SK-N-SH treated with all-trans-retinoic acid at 6 μM for 48 hours (cell line): ENCODE results near the gene CERK.
"Not testable (repeated sequence)": the region's sequence is repeated elsewhere in the genome, so short reads cannot be mapped to it uniquely, and the experiment has no call there.

Experiments
- ATAC-seq: fragments of 200-7000 bp; cut with Tn5 transposase; 3 replicates; pipeline ENCODE4 v1.9.1; 2020; ENCODE audit warnings: mild to moderate bottlenecking, moderate library complexity
- ARNTL ChIP-seq: fragments of 450-650 bp; formaldehyde crosslinking; IDR thresholded peaks from 2 replicates; pipeline ENCODE4 v1.5.0; 2020; ENCODE audit warnings: low read depth, mild to moderate bottlenecking, moderate library complexity, borderline replicate concordance
- BACH2 ChIP-seq: fragments of 250-450 bp; sonication (Bioruptor Pico); IDR thresholded peaks from 2 replicates; pipeline ENCODE4 v1.9.0; 2021; ENCODE audit warnings: mild to moderate bottlenecking, borderline replicate concordance
- CSDC2 ChIP-seq: fragments of 250-450 bp; sonication (Bioruptor Pico); IDR thresholded peaks from 2 replicates; pipeline ENCODE4 v1.5.0; 2020; ENCODE audit warnings: mild to moderate bottlenecking, moderate library complexity
- ESRRG ChIP-seq: fragments of 250-450 bp; sonication (Bioruptor Pico); IDR thresholded peaks from 2 replicates; pipeline ENCODE4 v1.6.1; 2021; ENCODE audit warnings: mild to moderate bottlenecking
- OSR1 ChIP-seq: fragments of 250-450 bp; sonication (Bioruptor Pico); IDR thresholded peaks from 2 replicates; pipeline ENCODE4 v1.8.0; 2022; ENCODE audit warnings: moderate library complexity, mild to moderate bottlenecking, inconsistent platforms
- POU6F1 ChIP-seq: fragments of 250-450 bp; sonication (Bioruptor Pico); IDR thresholded peaks from 2 replicates; pipeline ENCODE4 v1.8.0; 2021; ENCODE audit warnings: low read depth, mild to moderate bottlenecking, moderate library complexity, borderline replicate concordance
- PPARA ChIP-seq: fragments of 250-450 bp; sonication (Bioruptor Pico); IDR thresholded peaks from 2 replicates; pipeline ENCODE4 v1.5.0; 2020; ENCODE audit warnings: mild to moderate bottlenecking, borderline replicate concordance
- RARB ChIP-seq: fragments of 250-450 bp; sonication (Bioruptor Pico); IDR thresholded peaks from 2 replicates; pipeline ENCODE4 v1.8.0; 2021; ENCODE audit warnings: mild to moderate bottlenecking, moderate library complexity
- SNAI2 ChIP-seq: fragments of 250-450 bp; sonication (Bioruptor Pico); IDR thresholded peaks from 2 replicates; pipeline ENCODE4 v1.5.0; 2020; ENCODE audit warnings: mild to moderate bottlenecking, moderate library complexity
- TCF4 ChIP-seq: fragments of 250-450 bp; sonication (Bioruptor Pico); IDR thresholded peaks from 2 replicates; pipeline ENCODE4 v1.8.0; 2021; ENCODE audit warnings: mild to moderate bottlenecking, moderate library complexity, borderline replicate concordance
- ZC3H10 ChIP-seq: fragments of 250-450 bp; sonication (Bioruptor Pico); IDR thresholded peaks from 2 replicates; pipeline ENCODE4 v1.5.1; 2021; ENCODE audit warnings: mild to moderate bottlenecking, moderate library complexity
- ZFP3 ChIP-seq: fragments of 250-450 bp; sonication (Bioruptor Pico); IDR thresholded peaks from 2 replicates; pipeline ENCODE4 v1.5.0; 2020; ENCODE audit warnings: mild to moderate bottlenecking, moderate library complexity
- ZNF565 ChIP-seq: fragments of 450-650 bp; formaldehyde crosslinking; conservative IDR thresholded peaks from 2 replicates; pipeline ENCODE4 v1.5.0; 2020; ENCODE audit warnings: low read depth, mild to moderate bottlenecking, moderate library complexity
- ZNF70 ChIP-seq: fragments of 450-650 bp; formaldehyde crosslinking; IDR thresholded peaks from 2 replicates; pipeline ENCODE4 v1.5.0; 2020; ENCODE audit warnings: mild to moderate bottlenecking, moderate library complexity
- ZNF8 ChIP-seq: fragments of 450-650 bp; formaldehyde crosslinking; IDR thresholded peaks from 2 replicates; pipeline ENCODE4 v1.5.0; 2020; ENCODE audit warnings: mild to moderate bottlenecking, moderate library complexity
- TF ChIP-seq, protein P1 (sequence below): fragments of 250-450 bp; sonication (Bioruptor Pico); IDR thresholded peaks from 2 replicates; pipeline ENCODE4 v1.8.0; 2020; ENCODE audit warnings: mild to moderate bottlenecking, moderate library complexity, borderline replicate concordance
- TF ChIP-seq, protein P2 (sequence below): fragments of 250-450 bp; sonication (Bioruptor Pico); IDR thresholded peaks from 2 replicates; pipeline ENCODE4 v1.5.1; 2021; ENCODE audit warnings: mild to moderate bottlenecking, moderate library complexity
- TF ChIP-seq, protein P3 (sequence below): fragments of 250-450 bp; sonication (Bioruptor Pico); IDR thresholded peaks from 2 replicates; pipeline ENCODE4 v1.5.0; 2020; ENCODE audit warnings: mild to moderate bottlenecking, moderate library complexity
- TF ChIP-seq, protein P4 (sequence below): fragments of 250-450 bp; sonication (Bioruptor Pico); IDR thresholded peaks from 2 replicates; pipeline ENCODE4 v1.5.1; 2020; ENCODE audit warnings: low read depth, mild to moderate bottlenecking, moderate library complexity

Gene CERK

GRCh38 chr22:46737976-46738646 lies at the start of gene CERK:
CERK (minus strand) TSS chr22:46738252; CDS start chr22:46738148, 104 bp downstream.
- TF ChIP-seq ESRRG (CRISPR knock-in tag), result no peak
- TF ChIP-seq TCF4, result no peak
- TF ChIP-seq ZNF8 (CRISPR knock-in tag), result no peak
- TF ChIP-seq ZNF565 (CRISPR knock-in tag), result no peak
- no peak for TF ChIP-seq ZFP3 (CRISPR knock-in tag)
- ATAC-seq, result peak; percentile 64

DNA sequence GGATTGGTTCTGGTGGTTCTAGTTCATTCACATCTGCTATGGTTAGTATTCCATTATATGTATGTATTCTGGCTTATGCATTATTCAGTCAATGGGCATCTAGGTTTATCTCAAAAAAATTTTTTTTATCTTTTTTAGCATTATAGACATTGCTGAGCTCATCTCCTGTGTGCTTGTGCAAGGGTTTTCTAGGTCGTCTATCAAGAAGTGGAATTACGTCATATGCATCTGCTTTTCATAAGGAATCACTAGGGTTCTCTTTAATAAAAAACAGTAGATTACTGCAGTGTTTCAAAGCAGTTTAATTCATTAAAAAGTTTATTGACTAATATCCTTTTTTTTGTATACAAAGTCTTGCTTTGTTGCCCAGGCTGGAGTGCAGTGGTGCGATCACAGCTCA lies 45.7 kb upstream of the CERK start:
- no peak for ATAC-seq
- TF ChIP-seq SNAI2 (CRISPR knock-in tag), result no peak
- TF ChIP-seq PPARA (CRISPR knock-in tag), result no peak
- no peak for TF ChIP-seq RARB (CRISPR knock-in tag)
- TF ChIP-seq, protein P1, sequence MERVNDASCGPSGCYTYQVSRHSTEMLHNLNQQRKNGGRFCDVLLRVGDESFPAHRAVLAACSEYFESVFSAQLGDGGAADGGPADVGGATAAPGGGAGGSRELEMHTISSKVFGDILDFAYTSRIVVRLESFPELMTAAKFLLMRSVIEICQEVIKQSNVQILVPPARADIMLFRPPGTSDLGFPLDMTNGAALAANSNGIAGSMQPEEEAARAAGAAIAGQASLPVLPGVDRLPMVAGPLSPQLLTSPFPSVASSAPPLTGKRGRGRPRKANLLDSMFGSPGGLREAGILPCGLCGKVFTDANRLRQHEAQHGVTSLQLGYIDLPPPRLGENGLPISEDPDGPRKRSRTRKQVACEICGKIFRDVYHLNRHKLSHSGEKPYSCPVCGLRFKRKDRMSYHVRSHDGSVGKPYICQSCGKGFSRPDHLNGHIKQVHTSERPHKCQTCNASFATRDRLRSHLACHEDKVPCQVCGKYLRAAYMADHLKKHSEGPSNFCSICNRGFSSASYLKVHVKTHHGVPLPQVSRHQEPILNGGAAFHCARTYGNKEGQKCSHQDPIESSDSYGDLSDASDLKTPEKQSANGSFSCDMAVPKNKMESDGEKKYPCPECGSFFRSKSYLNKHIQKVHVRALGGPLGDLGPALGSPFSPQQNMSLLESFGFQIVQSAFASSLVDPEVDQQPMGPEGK (CRISPR knock-in tag), result no peak
- TF ChIP-seq POU6F1 (CRISPR knock-in tag), result no peak
- no peak for TF ChIP-seq BACH2
- TF ChIP-seq, all 23 proteins: peak for 0

DNA sequence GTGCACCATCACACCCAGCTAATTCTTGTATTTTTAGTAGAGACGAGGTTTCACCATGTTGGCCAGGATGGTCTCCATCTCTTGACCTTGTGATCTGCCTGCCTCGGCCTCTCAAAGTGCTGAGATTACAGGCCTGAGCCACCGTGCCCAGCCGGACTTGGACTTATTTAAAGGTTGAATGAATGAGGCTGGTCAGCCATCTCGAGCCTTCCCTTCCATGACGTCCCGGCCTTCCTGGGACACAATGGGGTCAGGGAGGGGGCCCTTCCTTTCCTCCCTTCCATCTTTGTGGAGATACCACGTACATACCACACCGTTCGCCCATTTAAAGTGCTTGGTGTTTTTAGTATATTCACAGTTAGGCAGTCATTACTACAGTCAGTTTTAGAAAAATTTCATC lies 44.1 kb upstream of the CERK start:
- ATAC-seq, result not testable (repeated sequence)

- no peak for TF ChIP-seq SNAI2 (CRISPR knock-in tag)
- TF ChIP-seq, protein P2, sequence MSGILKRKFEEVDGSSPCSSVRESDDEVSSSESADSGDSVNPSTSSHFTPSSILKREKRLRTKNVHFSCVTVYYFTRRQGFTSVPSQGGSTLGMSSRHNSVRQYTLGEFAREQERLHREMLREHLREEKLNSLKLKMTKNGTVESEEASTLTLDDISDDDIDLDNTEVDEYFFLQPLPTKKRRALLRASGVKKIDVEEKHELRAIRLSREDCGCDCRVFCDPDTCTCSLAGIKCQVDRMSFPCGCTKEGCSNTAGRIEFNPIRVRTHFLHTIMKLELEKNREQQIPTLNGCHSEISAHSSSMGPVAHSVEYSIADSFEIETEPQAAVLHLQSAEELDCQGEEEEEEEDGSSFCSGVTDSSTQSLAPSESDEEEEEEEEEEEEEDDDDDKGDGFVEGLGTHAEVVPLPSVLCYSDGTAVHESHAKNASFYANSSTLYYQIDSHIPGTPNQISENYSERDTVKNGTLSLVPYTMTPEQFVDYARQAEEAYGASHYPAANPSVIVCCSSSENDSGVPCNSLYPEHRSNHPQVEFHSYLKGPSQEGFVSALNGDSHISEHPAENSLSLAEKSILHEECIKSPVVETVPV (CRISPR knock-in tag), result no peak
- no peak for TF ChIP-seq PPARA (CRISPR knock-in tag)
- TF ChIP-seq TCF4, result no peak
- TF ChIP-seq, protein P3, sequence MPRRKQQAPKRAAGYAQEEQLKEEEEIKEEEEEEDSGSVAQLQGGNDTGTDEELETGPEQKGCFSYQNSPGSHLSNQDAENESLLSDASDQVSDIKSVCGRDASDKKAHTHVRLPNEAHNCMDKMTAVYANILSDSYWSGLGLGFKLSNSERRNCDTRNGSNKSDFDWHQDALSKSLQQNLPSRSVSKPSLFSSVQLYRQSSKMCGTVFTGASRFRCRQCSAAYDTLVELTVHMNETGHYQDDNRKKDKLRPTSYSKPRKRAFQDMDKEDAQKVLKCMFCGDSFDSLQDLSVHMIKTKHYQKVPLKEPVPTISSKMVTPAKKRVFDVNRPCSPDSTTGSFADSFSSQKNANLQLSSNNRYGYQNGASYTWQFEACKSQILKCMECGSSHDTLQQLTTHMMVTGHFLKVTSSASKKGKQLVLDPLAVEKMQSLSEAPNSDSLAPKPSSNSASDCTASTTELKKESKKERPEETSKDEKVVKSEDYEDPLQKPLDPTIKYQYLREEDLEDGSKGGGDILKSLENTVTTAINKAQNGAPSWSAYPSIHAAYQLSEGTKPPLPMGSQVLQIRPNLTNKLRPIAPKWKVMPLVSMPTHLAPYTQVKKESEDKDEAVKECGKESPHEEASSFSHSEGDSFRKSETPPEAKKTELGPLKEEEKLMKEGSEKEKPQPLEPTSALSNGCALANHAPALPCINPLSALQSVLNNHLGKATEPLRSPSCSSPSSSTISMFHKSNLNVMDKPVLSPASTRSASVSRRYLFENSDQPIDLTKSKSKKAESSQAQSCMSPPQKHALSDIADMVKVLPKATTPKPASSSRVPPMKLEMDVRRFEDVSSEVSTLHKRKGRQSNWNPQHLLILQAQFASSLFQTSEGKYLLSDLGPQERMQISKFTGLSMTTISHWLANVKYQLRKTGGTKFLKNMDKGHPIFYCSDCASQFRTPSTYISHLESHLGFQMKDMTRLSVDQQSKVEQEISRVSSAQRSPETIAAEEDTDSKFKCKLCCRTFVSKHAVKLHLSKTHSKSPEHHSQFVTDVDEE (CRISPR knock-in tag), result no peak
- TF ChIP-seq ESRRG (CRISPR knock-in tag), result no peak
- no peak for TF ChIP-seq ZNF70
- no peak for TF ChIP-seq BACH2
- no peak for TF ChIP-seq POU6F1 (CRISPR knock-in tag)
- TF ChIP-seq, protein P1 (CRISPR knock-in tag), result no peak
- TF ChIP-seq ZC3H10 (CRISPR knock-in tag), result no peak
- TF ChIP-seq, protein P4, sequence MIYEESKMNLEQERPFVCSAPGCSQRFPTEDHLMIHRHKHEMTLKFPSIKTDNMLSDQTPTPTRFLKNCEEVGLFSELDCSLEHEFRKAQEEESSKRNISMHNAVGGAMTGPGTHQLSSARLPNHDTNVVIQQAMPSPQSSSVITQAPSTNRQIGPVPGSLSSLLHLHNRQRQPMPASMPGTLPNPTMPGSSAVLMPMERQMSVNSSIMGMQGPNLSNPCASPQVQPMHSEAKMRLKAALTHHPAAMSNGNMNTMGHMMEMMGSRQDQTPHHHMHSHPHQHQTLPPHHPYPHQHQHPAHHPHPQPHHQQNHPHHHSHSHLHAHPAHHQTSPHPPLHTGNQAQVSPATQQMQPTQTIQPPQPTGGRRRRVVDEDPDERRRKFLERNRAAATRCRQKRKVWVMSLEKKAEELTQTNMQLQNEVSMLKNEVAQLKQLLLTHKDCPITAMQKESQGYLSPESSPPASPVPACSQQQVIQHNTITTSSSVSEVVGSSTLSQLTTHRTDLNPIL, result no peak
- TF ChIP-seq CSDC2 (CRISPR knock-in tag), result no peak
- no peak for TF ChIP-seq ZNF8 (CRISPR knock-in tag)
- no peak for TF ChIP-seq OSR1
- no peak for TF ChIP-seq ARNTL (CRISPR knock-in tag)
- no peak for ATAC-seq
These were observed 43.2 kb upstream of the CERK start for GRCh38 chr22:46781291-46781690.
